Kidney epithelial cell (primary cell): ENCODE results near the gene OSBP2. TPM values are rescaled to one million over a fixed set of nuclear protein-coding genes. Genes with fewer than 3 reads are reported as not detected.

ENCODE experiments used
- DNase-seq: peaks from one replicate; pipeline ENCODE4 v3.0.0-alpha.2; 2010; ENCODE audit warnings: low read depth
- H3K27me3 ChIP-seq: 2 replicates; pipeline ENCODE4 v1.6.0; 2011; ENCODE audit warnings: low read length; ENCODE audit not compliant: control insufficient read depth, insufficient read depth
- H3K36me3 ChIP-seq: 2 replicates; pipeline ENCODE4 v1.5.1; 2011; ENCODE audit warnings: low read length; ENCODE audit not compliant: control insufficient read depth, insufficient read depth
- H3K4me3 ChIP-seq: 2 replicates; pipeline ENCODE4 v1.5.1; 2011; ENCODE audit warnings: low read depth, mild to moderate bottlenecking, control low read depth, low read length
- CTCF ChIP-seq: IDR thresholded peaks from 2 replicates; pipeline ENCODE4 v1.5.1; 2011; ENCODE audit warnings: mild to moderate bottlenecking, moderate library complexity, low read length, control low read depth, inconsistent platforms; ENCODE audit not compliant: insufficient read depth, poor library complexity, severe bottlenecking
- total RNA-seq: library from RNA; depleted of rRNA; stranded (reverse); fragments of >200 nt; gene quantifications from 2 replicates; pipeline ENCODE4 v1.2.3, GENCODE V29; 2015

The OSBP2 gene
- total RNA-seq, 1 donor from 2014 or later = 5.0 TPM

GRCh38 chr22:30858976-30859713, 164.5 kb downstream of the OSBP2 start:
- no peak for TF ChIP-seq CTCF
- Histone ChIP-seq H3K36me3 (no peaks in the 10 kb centered on the region), H3K27me3 (no peaks in the 10 kb centered on the region), H3K4me3 (no peak overlapping the region)
- no peak for DNase-seq

GRCh38 chr22:30859714-30860095, 165.0 kb downstream of the OSBP2 start:
- Histone ChIP-seq H3K4me3 (no peak overlapping the region), H3K27me3 (no peaks in the 10 kb centered on the region), H3K36me3 (no peaks in the 10 kb centered on the region)
- no peak for TF ChIP-seq CTCF
- no peak for DNase-seq

GRCh38 chr22:30860176-30861105, 165.8 kb downstream of the OSBP2 start:
- DNase-seq = no peak
- no peaks in the 10 kb centered on the region for H3K36me3 ChIP-seq
- no peaks in the 10 kb centered on the region for H3K27me3 ChIP-seq
- no peak overlapping the region for H3K4me3 ChIP-seq
- no peak for TF ChIP-seq CTCF

GRCh38 chr22:30861131-30861530, 166.5 kb downstream of the OSBP2 start:
- DNase-seq = no peak
- H3K27me3 ChIP-seq = no peaks in the 10 kb centered on the region
- H3K36me3 ChIP-seq = no peaks in the 10 kb centered on the region
- no peak for TF ChIP-seq CTCF
- no peak overlapping the region for H3K4me3 ChIP-seq

GRCh38 chr22:30861688-30862552, 167.2 kb downstream of the OSBP2 start:
- TF ChIP-seq CTCF = no peak
- H3K4me3 ChIP-seq = no peak overlapping the region
- no peak for DNase-seq
- no peaks in the 10 kb centered on the region for H3K36me3 ChIP-seq
- H3K27me3 ChIP-seq = no peaks in the 10 kb centered on the region
